HepG2 (cell line): Measurements from ENCODE around the gene LTK. TPM values are rescaled to one million over a fixed set of nuclear protein-coding genes. Genes with fewer than 3 reads are reported as not detected.

Source experiments
- ATAC-seq: fragments of 200-7000 bp; cut with Tn5 transposase; 3 replicates; pipeline ENCODE4 v1.9.1; 2020; ENCODE audit warnings: mild to moderate bottlenecking, moderate library complexity
- BruUV-seq: library from RNA; stranded (reverse); fragments of 400-500 nt; replicated peaks from 2 replicates; lab custom pipeline; 2021; lab: Mats Ljungman, UMichigan
- CTCF ChIA-PET: fragments of 300-600 bp; formaldehyde crosslinking; extraction: SDS; loops from one replicate; lab custom pipeline; 2021; ENCODE audit warnings: low total read pairs, inconsistent platforms, low intra/inter-chr PET ratio; lab: Yijun Ruan, JAX
- POLR2A ChIA-PET: fragments of 350-600 bp; sonication (Branson Sonifier 250); formaldehyde crosslinking; loops from one replicate; lab custom pipeline; 2020; ENCODE audit warnings: antibody characterized with exemption, inconsistent platforms; lab: Yijun Ruan, JAX
- DNase-seq: peaks from one replicate; pipeline ENCODE4 v3.0.0-alpha.2; 2015; ENCODE audit warnings: low spot score
- FAIRE-seq: peaks from 3 replicates; lab custom pipeline; 2011; peaks lifted over from hg19 to GRCh38; lab: Jason Lieb, UNC
- H2AFZ ChIP-seq: one replicate; pipeline ENCODE4 v1.6.1; 2011; ENCODE audit warnings: low read length, inconsistent platforms
- H3K27ac ChIP-seq: fragments of 300-600 bp; 3 replicates; pipeline ENCODE4 v1.8.0; 2011; ENCODE audit warnings: mixed run types, mild to moderate bottlenecking, mixed read lengths, low read length, inconsistent platforms; ENCODE audit not compliant: insufficient read depth; ENCODE audit errors: extremely low read length
- H3K27me3 ChIP-seq, 2 experiments: fragments of 200-600 bp in 1 of 2; 2 replicates in 1 of 2; 3 replicates in 1 of 2; pipeline versions ENCODE4 v1.6.0 to v1.8.0; 2011; ENCODE audit warnings: low read length in 2 of 2, mild to moderate bottlenecking in 2 of 2, moderate library complexity in 2 of 2, inconsistent platforms in 1 of 2; ENCODE audit not compliant: insufficient read depth in 2 of 2, control insufficient read depth in 1 of 2
- H3K36me3 ChIP-seq, 2 experiments: fragments of 200-600 bp in 1 of 2; replicated peaks in 1 of 2; 2 replicates in 1 of 2; 3 replicates in 1 of 2; pipeline versions ENCODE4 v1.5.1 to v1.8.0; 2011; ENCODE audit warnings: low read length in 2 of 2, inconsistent platforms in 1 of 2; ENCODE audit not compliant: insufficient read depth in 2 of 2, control insufficient read depth in 1 of 2
- H3K4me1 ChIP-seq: 2 replicates; pipeline ENCODE4 v1.5.1; 2012; ENCODE audit warnings: low read length, inconsistent platforms; ENCODE audit not compliant: insufficient read depth
- H3K4me2 ChIP-seq: 2 replicates; pipeline ENCODE4 v1.6.0; 2011; ENCODE audit warnings: low read depth, low read length, inconsistent platforms
- H3K4me3 ChIP-seq, 3 experiments: fragments of 200-600 bp in 1 of 3; sonication (generic), shearing (Covaris generic) in 1 of 3; replicated peaks in 1 of 3; 2 replicates each; pipeline ENCODE4 v1.5.1; 2011 to 2016; ENCODE audit warnings: low read length in 3 of 3, inconsistent platforms in 2 of 3, low read depth in 2 of 3, mild to moderate bottlenecking in 2 of 3, control low read depth in 1 of 3, mixed read lengths in 1 of 3; ENCODE audit not compliant: insufficient read depth in 1 of 3
- H3K79me2 ChIP-seq: one replicate; pipeline ENCODE4 v1.6.1; 2011; ENCODE audit warnings: low read length, inconsistent platforms; ENCODE audit not compliant: insufficient read depth
- H3K9ac ChIP-seq: 2 replicates; pipeline ENCODE4 v1.6.0; 2011; ENCODE audit warnings: mild to moderate bottlenecking, low read depth, low read length, inconsistent platforms; ENCODE audit not compliant: insufficient read depth
- H3K9me3 ChIP-seq: 2 replicates; pipeline ENCODE4 v1.5.1; 2012; ENCODE audit warnings: mild to moderate bottlenecking, low read length
- H4K20me1 ChIP-seq: 2 replicates; pipeline ENCODE4 v1.6.0; 2011; ENCODE audit warnings: inconsistent platforms, mild to moderate bottlenecking, low read length, moderate library complexity; ENCODE audit not compliant: insufficient read depth
- ARNTL ChIP-seq: sonication (generic); formaldehyde crosslinking; IDR thresholded peaks from 2 replicates; pipeline ENCODE4 v1.4.0; 2020; ENCODE audit warnings: mild to moderate bottlenecking, missing genetic modification reagents
- ASH2L ChIP-seq: fragments of 300-600, 200-600 bp; sonication (generic); IDR thresholded peaks from 2 replicates; pipeline ENCODE4 v1.7.0; 2017; ENCODE audit warnings: low read depth, mild to moderate bottlenecking, moderate library complexity, mixed read lengths, low read length; ENCODE audit not compliant: insufficient read length
- HES4 ChIP-seq: sonication (generic); formaldehyde crosslinking; IDR thresholded peaks from 2 replicates; pipeline ENCODE4 v1.9.0; 2021; ENCODE audit warnings: mild to moderate bottlenecking, missing genetic modification reagents, borderline replicate concordance
- IRX3 ChIP-seq: sonication (generic); formaldehyde crosslinking; IDR thresholded peaks from 2 replicates; pipeline ENCODE4 v1.8.1; 2023; ENCODE audit warnings: mild to moderate bottlenecking, low read depth, missing genetic modification reagents, borderline replicate concordance
- KDM3A ChIP-seq: IDR thresholded peaks from 2 replicates; pipeline ENCODE4 v1.6.1; 2018; ENCODE audit warnings: low read depth, missing compliant biosample characterization
- NR2F2 ChIP-seq: IDR thresholded peaks from 2 replicates; pipeline ENCODE4 v1.6.1; 2012; ENCODE audit warnings: low read depth, inconsistent platforms, borderline replicate concordance
- PTBP1 ChIP-seq: fragments of 200-400 bp; formaldehyde crosslinking; IDR thresholded peaks from 2 replicates; pipeline ENCODE4 v1.6.1; 2018; ENCODE audit warnings: low read length, low read depth; ENCODE audit not compliant: poor library complexity, severe bottlenecking
- RFXANK ChIP-seq: IDR thresholded peaks from 2 replicates; pipeline ENCODE4 v1.6.1; 2016
- ZNF160 ChIP-seq: sonication (generic); formaldehyde crosslinking; IDR thresholded peaks from 2 replicates; pipeline ENCODE4 v1.8.0; 2022; ENCODE audit warnings: mild to moderate bottlenecking, inconsistent platforms, missing genetic modification reagents
- ZNF260 ChIP-seq: sonication (generic); formaldehyde crosslinking; IDR thresholded peaks from 2 replicates; pipeline ENCODE4 v1.4.0; 2020; ENCODE audit warnings: missing genetic modification reagents, low read depth, mild to moderate bottlenecking, borderline replicate concordance
- ZNF263 ChIP-seq: sonication (generic); formaldehyde crosslinking; IDR thresholded peaks from 2 replicates; pipeline ENCODE4 v1.4.0; 2020; ENCODE audit warnings: missing genetic modification reagents
- ZNF354B ChIP-seq: sonication (generic); formaldehyde crosslinking; IDR thresholded peaks from 2 replicates; pipeline ENCODE4 v1.8.0; 2022; ENCODE audit warnings: mild to moderate bottlenecking, missing genetic modification reagents
- ZNF552 ChIP-seq: sonication (generic); formaldehyde crosslinking; IDR thresholded peaks from 2 replicates; pipeline ENCODE4 v1.9.0; 2022; ENCODE audit warnings: missing genetic modification reagents, mild to moderate bottlenecking, borderline replicate concordance
- WGBS: methylation state at CpG from one replicate; pipeline ENCODE4 v1.1.6; 2017; ENCODE audit warnings: low lambda C conversion rate; 5-methylcytosine and 5-hydroxymethylcytosine counted together
- in situ Hi-C: cut with HindIII; loops from 2 replicates; pipeline ENCODE4 v1.10.0; 2017; ENCODE audit warnings: low pct_unique_long_range_greater_than_20kb; ENCODE audit not compliant: extremely low pct_ligation_motif_present
- intact Hi-C: fragments of 100-400 bp; cut with micrococcal nuclease; formaldehyde crosslinking; loops from one replicate; pipeline ENCODE4 v1.10.0; 2022; ENCODE audit not compliant: unreplicated experiment
- polyA plus RNA-seq, 8 experiments: library from polyadenylated mRNA; depleted of rRNA in 3 of 8; stranded (reverse) in 7 of 8; unstranded in 1 of 8; fragments of >200 nt; fragmentation: Illumina TruSeq in 4 of 8; extraction: Trizol in 4 of 8; gene quantifications; 2 replicates each; pipeline versions ENCODE4 v1.2.1 to v1.2.3, GENCODE V29; 2011 to 2016; ENCODE audit warnings: low read depth in 4 of 8, missing spikeins in 1 of 8, mixed read lengths in 1 of 8; ENCODE audit not compliant: insufficient read depth in 1 of 8
- total RNA-seq, 5 experiments: library from RNA; depleted of rRNA; stranded (reverse); fragments of >200 nt; fragmentation: Illumina TruSeq; extraction: Trizol; gene quantifications; 2 replicates each; pipeline ENCODE4 v1.2.3, GENCODE V29; 2016; ENCODE audit warnings: low read depth in 1 of 5
- TF ChIP-seq, protein P1 (sequence below): sonication (generic); formaldehyde crosslinking; IDR thresholded peaks from 2 replicates; pipeline ENCODE4 v1.4.0; 2020; ENCODE audit warnings: missing genetic modification reagents, mild to moderate bottlenecking, borderline replicate concordance
- TF ChIP-seq, protein P2 (sequence below): sonication (generic); formaldehyde crosslinking; IDR thresholded peaks from 2 replicates; pipeline ENCODE4 v1.5.0; 2020; ENCODE audit warnings: mild to moderate bottlenecking, missing genetic modification reagents
- TF ChIP-seq, protein P3 (sequence below): sonication (generic); formaldehyde crosslinking; IDR thresholded peaks from 2 replicates; pipeline ENCODE4 v1.5.0; 2020; ENCODE audit warnings: missing genetic modification reagents

The LTK gene
- total and polyA plus RNA-seq, 2 of the 13 experiments (the other 11 are each of a cell fraction or from before 2014, with no cell fraction given), result 0.01 TPM; not detected in 1

DNA sequence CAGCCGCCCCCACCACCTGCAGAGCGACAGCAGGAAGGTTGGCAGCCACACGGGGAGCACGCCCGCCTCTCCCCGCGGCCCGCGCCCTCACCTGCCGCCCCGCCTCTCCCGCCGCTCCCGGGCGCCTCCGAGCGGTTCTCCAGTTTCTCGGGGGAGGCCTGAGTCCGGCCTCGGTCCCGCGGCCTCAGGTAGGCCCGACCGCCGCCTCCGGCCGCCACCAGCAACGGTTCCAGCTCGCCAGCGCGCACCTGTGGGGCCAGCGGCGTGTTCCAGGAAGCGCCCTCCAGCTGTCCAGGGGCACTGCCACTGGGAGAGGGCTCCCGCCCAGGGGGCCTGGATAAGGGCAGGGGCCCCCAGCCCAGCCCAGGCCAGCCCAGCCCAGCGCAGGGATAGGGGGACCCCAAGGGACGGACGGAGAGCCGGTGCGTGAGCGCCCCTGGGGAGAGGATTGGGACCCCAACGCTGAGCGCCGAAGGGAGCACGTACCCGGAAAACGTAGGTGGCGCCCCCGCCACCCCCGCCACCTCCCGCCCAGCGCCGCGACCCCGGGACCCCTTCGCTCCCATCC is 2.2 kb downstream of the LTK start:
- H3K36me3 ChIP-seq, result no peaks in the 10 kb centered on the region
- in situ Hi-C loops, result no loop called here
- intact Hi-C loops, result no loop called here
- no peak overlapping the region for H3K27ac ChIP-seq
- no peak overlapping the region for H3K9ac ChIP-seq
- ATAC-seq (no peak), FAIRE-seq (no peak), DNase-seq (no peak)
- H3K4me1 ChIP-seq, result 0 out of 2 replicates have a peak, but pooled peaks cover 6% of the 10 kb centered on the region
- no peak overlapping the region for H3K4me3 ChIP-seq
- H3K27me3 ChIP-seq, result peaks cover 0 to 5% of the 10 kb centered on the region in 2 experiments; a peak in 1 of 5 replicates
- no TSS peak for BruUV-seq
- ChIA-PET CTCF (no interaction called here), POLR2A (no interaction called here)
- TF ChIP-seq ZNF160 (CRISPR knock-in tag) (no peak), ZNF552 (no peak), ASH2L (no peak), RFXANK (CRISPR knock-in tag) (no peak), ARNTL (no peak), PTBP1 (no peak), ZNF263 (no peak), HES4 (CRISPR knock-in tag) (no peak), KDM3A (CRISPR knock-in tag) (no peak), IRX3 (no peak), NR2F2 (no peak), ZNF354B (no peak), ZNF260 (CRISPR knock-in tag) (no peak)
- TF ChIP-seq, protein P1, sequence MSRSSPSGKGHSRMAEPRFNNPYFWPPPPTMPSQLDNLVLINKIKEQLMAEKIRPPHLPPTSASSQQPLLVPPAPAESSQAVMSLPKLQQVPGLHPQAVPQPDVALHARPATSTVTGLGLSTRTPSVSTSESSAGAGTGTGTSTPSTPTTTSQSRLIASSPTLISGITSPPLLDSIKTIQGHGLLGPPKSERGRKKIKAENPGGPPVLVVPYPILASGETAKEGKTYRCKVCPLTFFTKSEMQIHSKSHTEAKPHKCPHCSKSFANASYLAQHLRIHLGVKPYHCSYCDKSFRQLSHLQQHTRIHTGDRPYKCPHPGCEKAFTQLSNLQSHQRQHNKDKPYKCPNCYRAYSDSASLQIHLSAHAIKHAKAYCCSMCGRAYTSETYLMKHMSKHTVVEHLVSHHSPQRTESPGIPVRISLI (CRISPR knock-in tag), result no peak
- TF ChIP-seq, protein P2, sequence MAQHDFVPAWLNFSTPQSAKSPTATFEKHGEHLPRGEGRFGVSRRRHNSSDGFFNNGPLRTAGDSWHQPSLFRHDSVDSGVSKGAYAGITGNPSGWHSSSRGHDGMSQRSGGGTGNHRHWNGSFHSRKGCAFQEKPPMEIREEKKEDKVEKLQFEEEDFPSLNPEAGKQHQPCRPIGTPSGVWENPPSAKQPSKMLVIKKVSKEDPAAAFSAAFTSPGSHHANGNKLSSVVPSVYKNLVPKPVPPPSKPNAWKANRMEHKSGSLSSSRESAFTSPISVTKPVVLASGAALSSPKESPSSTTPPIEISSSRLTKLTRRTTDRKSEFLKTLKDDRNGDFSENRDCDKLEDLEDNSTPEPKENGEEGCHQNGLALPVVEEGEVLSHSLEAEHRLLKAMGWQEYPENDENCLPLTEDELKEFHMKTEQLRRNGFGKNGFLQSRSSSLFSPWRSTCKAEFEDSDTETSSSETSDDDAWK (CRISPR knock-in tag), result no peak
- TF ChIP-seq, protein P3, sequence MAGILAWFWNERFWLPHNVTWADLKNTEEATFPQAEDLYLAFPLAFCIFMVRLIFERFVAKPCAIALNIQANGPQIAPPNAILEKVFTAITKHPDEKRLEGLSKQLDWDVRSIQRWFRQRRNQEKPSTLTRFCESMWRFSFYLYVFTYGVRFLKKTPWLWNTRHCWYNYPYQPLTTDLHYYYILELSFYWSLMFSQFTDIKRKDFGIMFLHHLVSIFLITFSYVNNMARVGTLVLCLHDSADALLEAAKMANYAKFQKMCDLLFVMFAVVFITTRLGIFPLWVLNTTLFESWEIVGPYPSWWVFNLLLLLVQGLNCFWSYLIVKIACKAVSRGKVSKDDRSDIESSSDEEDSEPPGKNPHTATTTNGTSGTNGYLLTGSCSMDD, result no peak
- no peaks in the 10 kb centered on the region for H3K9me3 ChIP-seq
- H3K4me2 ChIP-seq, result no peak overlapping the region
- H4K20me1 ChIP-seq, result no peaks in the 10 kb centered on the region
- 79% methylated on average over 49 of the region's 56 CpGs for WGBS
- no peaks in the 10 kb centered on the region for H3K79me2 ChIP-seq
- H2AFZ ChIP-seq, result no peak overlapping the region
